ENCODE results near the gene PLEKHA4.
"Not testable (repeated sequence)": the region's sequence is repeated elsewhere in the genome, so short reads cannot be mapped to it uniquely, and the experiment has no call there.

PLEKHA4 gene

DNA sequence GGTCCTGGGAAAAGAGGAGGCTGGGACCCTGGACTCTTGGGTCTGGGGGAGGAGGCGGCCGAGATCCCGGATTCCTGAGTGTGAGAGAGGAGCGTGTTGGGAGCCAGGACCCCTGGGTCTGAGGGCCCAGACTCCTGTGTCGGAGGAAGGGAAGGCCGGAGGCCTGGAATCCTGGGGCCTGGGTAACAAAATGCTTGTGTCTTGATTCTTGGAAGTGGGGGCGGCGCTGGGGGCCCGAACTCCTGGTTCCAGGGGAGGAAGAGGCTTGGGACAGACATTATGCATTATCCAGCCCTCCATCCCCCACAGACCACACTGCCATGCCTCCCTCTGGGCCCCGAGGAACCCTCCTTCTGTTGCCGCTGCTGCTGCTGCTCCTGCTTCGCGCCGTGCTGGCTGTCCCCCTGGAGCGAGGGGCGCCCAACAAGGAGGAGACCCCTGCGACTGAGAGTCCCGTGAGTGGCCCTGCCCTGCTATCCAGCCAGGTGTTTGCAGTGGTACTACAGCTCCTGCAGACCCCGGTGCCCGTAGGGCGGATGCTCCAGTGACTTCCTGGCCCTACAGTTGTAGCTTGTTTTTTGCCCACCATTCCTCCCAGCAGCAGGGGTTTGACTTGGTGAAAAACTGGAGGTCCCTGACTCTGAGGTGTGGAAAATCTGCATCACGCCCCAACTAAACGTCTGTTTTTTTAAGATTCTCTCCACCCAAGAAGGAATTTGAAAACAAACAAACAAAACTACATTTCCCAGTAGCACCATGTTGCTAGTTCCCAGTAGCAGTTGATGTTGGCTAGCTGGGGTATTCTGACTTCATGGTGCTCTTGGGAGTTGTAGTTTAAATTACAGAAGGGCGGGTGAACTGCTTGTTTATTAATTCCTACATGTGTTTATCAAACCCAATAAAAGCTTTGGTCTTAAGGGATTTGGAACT is 32.3 kb upstream of the PLEKHA4 start:
- peak overlapping the region; percentile 85 for H3K4me3 ChIP-seq (ENCODE audit: low read length)
- no peaks in the 10 kb centered on the region for H3K9me2 ChIP-seq (replicated peaks; ENCODE audit: insufficient read depth, low read length)
- H3K9ac ChIP-seq (ENCODE audit: low read length), result peak overlapping the region; percentile 73
- H3K79me2 ChIP-seq (ENCODE audit: low read length), result peaks cover 24% of the 10 kb centered on the region
- H3K9me3 ChIP-seq (replicated peaks; ENCODE audit: insufficient read depth, low read length), result no peaks in the 10 kb centered on the region
- H3K4me2 ChIP-seq (ENCODE audit: low read depth, low read length), result peak overlapping the region; percentile 86
- TF ChIP-seq EZH2phosphoT487 (IDR thresholded peaks at IDR 0.05; ENCODE audit: low read length), result no peak
- no peak for TF ChIP-seq CTCF (IDR thresholded peaks at IDR 0.05; ENCODE audit: low read length)
- no peak for TF ChIP-seq EZH2 (optimal IDR thresholded peaks at IDR 0.05; ENCODE audit: low read depth, low read length)
- no peaks in the 10 kb centered on the region for H3K4me1 ChIP-seq (ENCODE audit: low read length)
- peak overlapping the region; percentile 10; the same call in 1 of the 2 replicates for H3K27ac ChIP-seq (ENCODE audit: low read length)
- H3K27me3 ChIP-seq (replicated peaks; ENCODE audit: insufficient read depth, low read length), result no peaks in the 10 kb centered on the region
- peak overlapping the region; percentile 38 for H2AFZ ChIP-seq (ENCODE audit: low read length)
- H3K36me3 ChIP-seq (replicated peaks; ENCODE audit: insufficient read depth, low read length), result no peaks in the 10 kb centered on the region
- H4K20me1 ChIP-seq (ENCODE audit: insufficient read depth, low read length), result no peaks in the 10 kb centered on the region
- peaks cover 7% of the 10 kb centered on the region for H3F3A ChIP-seq (ENCODE audit: insufficient read depth, low read length)
- peak; percentile 40 for DNase-seq

- Histone ChIP-seq H3K36me3 (replicated peaks; ENCODE audit: insufficient read depth, low read length) (no peaks in the 10 kb centered on the region), H3K9me2 (replicated peaks; ENCODE audit: insufficient read depth, low read length) (no peaks in the 10 kb centered on the region), H4K20me1 (ENCODE audit: insufficient read depth, low read length) (no peaks in the 10 kb centered on the region), H3K27me3 (replicated peaks; ENCODE audit: insufficient read depth, low read length) (no peaks in the 10 kb centered on the region), H3K4me2 (ENCODE audit: low read depth, low read length) (peak within 1 kb of the TSS; percentile 86), H3K4me3 (ENCODE audit: low read length) (peak within 1 kb of the TSS; percentile 85), H3K9ac (ENCODE audit: low read length) (peak within 1 kb of the TSS; percentile 73), H3F3A (ENCODE audit: insufficient read depth, low read length) (peaks cover 7% of the 10 kb centered on the region), H3K79me2 (ENCODE audit: low read length) (peaks cover 24% of the 10 kb centered on the region), H3K4me1 (ENCODE audit: low read length) (no peaks in the 10 kb centered on the region), H3K27ac (ENCODE audit: low read length) (peak within 1 kb of the TSS; percentile 56; the same call in 1 of the 2 replicates), H2AFZ (ENCODE audit: low read length) (peak within 1 kb of the TSS; percentile 38), H3K9me3 (replicated peaks; ENCODE audit: insufficient read depth, low read length) (no peaks in the 10 kb centered on the region)
- TF ChIP-seq EZH2phosphoT487 (IDR thresholded peaks at IDR 0.05; ENCODE audit: low read length), result no peak
- TF ChIP-seq CTCF (IDR thresholded peaks at IDR 0.05; ENCODE audit: low read length), result peak; percentile 9; the same call in 1 of the 2 replicates
- DNase-seq, result peak; percentile 99
Observed at GRCh38 chr19:48899781-48900476, 31.5 kb upstream of the PLEKHA4 start, which contains the start of gene NUCB1. Gene NUCB1, plus strand, starts transcription at chr19:48900312. Its CDS starts 485 bp downstream, at chr19:48900797.

DNA sequence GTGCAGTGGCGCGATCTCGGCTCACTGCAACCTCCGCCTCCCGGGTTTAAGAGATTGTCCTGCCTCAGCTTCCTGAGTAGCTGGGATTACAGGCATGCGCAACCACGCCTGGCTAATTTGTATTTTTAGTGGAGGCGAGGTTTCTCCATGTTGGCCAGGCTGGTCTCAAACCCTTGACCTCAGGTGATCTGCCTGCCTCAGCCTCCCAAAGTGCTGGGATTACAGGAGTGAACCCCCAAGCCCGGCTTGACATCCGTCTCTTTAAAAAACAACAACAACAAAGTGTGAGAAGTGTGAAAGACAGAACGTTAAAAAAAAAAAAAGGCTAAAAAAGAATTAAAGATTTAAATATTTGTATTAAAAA is 31.0 kb upstream of the PLEKHA4 start:
- H3K4me2 ChIP-seq (ENCODE audit: low read depth, low read length), result peak overlapping the region; percentile 86; the same call in 1 of the 2 replicates
- peak overlapping the region; percentile 56; the same call in 1 of the 2 replicates for H3K27ac ChIP-seq (ENCODE audit: low read length)
- not testable (repeated sequence) for H3K9ac ChIP-seq (ENCODE audit: low read length)

More for the DNA sequence above, 31.0 kb upstream of the PLEKHA4 start:
- Histone ChIP-seq H3K4me3 (ENCODE audit: low read length) (peak overlapping the region; percentile 85; the same call in 1 of the 2 replicates), H3K79me2 (ENCODE audit: low read length) (peaks cover 24% of the 10 kb centered on the region), H2AFZ (ENCODE audit: low read length) (0 out of 2 replicates have a peak overlapping the region, but pooled peaks have one; percentile 14)
- not testable (repeated sequence) for H3K36me3 ChIP-seq (replicated peaks; ENCODE audit: insufficient read depth, low read length); H4K20me1 ChIP-seq (ENCODE audit: insufficient read depth, low read length); H3K9me2 ChIP-seq (replicated peaks; ENCODE audit: insufficient read depth, low read length); H3F3A ChIP-seq (ENCODE audit: insufficient read depth, low read length); H3K27me3 ChIP-seq (replicated peaks; ENCODE audit: insufficient read depth, low read length); H3K4me1 ChIP-seq (ENCODE audit: low read length); H3K9me3 ChIP-seq (replicated peaks; ENCODE audit: insufficient read depth, low read length); DNase-seq

All from MM.1S (cell line).